Activated CD4-positive, alpha-beta T cell treated with anti-CD3 and anti-CD28 coated beads for 4 hours (primary cell): ENCODE measurements around the gene TIE1.

Experiments
- DNase-seq, 2 donors: peaks; one replicate each; pipeline ENCODE4 v3.0.0-alpha.2; 2020

Gene TIE1

DNA sequence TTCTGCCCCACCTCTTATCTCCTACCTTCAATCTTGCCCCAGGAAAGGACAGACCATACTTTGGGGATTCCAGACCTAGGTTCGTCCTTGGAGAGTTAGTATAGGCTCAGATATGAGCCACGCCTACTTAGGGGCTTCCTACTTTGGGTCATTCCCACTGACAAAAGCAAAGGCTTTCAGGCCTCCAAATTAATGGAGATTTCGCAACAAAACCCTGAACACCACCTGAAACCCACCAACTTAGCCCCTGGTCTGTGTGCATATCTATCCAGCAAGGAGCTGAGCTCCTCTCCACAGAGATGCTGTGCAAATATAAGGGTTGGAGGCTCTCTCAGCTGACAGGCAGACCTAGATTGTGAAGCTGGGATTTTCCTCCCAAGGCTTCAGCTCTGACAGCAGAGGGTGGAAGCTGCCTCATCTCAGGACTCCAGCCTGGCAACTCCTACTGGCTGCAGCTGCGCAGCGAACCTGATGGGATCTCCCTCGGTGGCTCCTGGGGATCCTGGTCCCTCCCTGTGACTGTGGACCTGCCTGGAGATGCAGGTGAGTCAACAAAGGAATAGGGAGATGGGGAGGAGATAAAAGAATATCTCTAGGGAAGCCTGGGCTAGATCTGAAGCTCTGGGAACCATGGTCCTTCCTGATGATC lies 38.9 kb downstream of the TIE1 start:
- no peak for DNase-seq

DNA sequence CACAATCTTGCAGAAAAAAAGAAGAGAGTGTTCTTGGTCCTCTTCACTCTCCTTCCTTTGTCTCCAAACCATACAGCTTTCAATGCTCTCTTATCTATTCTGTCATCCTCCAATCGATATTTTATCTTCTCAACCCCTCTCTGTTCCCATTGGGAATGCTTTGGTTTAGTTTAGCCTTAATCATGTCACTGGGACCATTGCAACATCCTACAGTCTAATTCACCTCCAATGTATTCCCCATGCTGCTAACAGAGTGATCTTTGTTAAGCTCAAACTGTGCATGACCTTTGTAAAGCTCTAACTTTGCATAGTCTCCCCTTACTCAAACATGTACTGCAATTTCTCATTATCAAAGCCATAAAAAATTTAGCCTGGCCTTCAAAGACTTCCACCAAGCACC lies 39.8 kb downstream of the TIE1 start:
- DNase-seq, result no peak

DNA sequence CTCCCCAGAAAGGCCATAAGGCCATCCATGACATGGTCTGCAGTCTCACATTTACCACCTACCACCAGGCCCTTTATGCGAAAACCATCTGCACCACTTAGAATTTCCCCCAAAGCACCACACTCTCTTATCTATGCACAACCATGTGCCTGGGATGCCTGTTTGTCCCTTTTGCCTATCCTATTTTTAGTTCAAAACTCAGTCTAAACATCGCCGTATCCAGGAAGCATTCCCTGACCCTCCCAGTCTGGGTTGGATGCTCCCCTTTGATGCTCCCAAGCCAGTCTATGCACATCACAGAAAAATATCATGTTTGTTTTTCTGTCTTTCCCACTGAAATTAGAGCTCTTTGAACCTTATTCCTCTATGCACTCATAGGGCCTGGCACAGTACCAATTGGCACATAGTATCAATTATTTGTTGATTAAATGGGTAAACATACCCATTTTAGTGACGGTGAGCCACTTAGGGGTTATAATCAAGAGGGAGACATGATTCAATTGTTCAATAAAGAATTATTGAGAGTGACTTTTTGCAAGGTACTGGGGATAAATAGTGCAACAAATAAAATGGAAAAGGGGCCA lies 43.6 kb downstream of the TIE1 start:
- no peak for DNase-seq

DNA sequence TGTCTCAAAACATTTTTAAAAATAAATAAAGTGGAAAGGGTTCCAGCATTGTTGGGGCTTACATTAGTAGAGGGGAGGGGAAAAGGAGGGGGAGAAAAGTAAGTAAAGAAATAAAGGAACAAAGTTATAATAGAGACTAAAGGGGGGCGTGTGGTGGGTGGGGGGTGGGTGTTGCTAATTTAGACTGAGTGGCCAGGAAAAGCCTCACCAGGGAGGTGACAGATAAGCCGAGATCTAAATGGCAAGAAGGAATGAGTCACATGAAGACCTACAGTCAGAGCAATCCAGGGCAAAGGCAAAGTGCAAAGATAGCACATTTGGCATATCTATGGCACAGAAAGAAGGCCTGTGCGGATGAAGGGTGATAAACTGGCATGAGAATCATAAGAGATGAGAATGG lies 44.3 kb downstream of the TIE1 start:
- no peak for DNase-seq

DNA sequence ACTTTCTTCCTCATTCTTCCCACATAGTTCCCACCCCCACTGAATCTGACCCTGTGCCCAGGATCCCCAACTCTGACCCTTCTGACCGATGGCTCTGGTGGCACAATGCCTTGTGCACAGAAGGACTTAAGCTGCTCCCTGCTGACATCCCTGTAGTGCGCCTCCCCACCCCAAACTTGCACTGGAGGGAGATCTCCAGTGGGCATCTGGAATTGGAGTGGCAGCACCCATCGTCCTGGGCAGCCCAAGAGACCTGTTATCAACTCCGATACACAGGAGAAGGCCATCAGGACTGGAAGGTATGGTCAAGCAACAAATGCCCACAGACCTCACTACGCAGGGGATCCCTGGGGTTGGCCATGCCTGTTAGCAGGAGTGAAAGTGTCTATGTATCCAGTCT lies 45.9 kb downstream of the TIE1 start:
- no peak for DNase-seq

DNA sequence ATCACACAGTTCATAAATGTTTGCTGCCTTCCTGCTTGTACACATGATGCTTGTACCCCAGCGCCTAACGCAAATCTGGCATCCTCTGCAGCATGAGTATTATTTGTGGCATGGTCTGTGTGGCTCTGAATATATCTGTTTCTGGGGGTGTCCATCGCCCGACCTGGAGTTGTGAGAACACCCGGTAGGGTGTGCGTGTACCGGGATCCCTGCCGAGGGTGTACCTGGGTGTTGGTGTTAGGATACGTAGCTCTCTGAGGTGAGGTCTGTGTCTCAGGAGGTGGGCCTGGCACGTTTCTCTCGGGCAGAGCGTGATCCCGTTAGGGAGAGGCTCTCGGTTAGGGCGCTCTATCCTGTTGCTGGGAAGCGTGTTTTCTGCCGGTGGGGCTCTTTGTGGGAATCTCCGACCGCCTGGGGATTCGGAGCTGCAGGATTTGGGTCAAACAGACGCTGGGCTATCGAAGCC lies 47.6 kb downstream of the TIE1 start:
- no peak for DNase-seq

DNA sequence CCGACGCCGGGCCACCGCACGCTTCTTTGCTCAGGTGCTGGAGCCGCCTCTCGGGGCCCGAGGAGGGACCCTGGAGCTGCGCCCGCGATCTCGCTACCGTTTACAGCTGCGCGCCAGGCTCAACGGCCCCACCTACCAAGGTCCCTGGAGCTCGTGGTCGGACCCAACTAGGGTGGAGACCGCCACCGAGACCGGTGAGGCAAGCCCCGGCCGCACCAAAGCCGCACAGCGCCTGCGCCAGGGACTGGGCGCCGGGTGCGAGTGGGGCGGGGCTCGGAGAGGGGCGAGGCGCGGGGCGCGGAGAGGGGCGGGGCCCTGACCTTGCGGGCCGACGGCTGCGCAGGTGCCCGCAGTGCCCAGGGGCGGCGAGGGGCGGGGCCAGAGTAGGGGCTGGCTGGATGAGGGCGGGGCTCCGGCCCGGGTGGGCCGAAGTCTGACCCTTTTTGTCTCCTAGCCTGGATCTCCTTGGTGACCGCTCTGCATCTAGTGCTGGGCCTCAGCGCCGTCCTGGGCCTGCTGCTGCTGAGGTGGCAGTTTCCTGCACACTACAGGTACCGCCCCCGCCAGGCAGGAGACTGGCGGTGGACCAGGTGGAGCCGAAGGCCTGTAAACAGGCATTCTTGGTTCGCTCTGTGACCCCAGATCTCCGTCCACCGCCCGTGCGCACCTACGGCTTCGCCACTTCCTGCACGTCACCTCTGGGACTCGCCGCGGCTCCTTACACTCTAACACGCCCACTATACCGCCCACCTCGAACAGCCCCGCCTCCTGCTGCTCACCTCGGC lies 48.2 kb downstream of the TIE1 start:
- DNase-seq, result peak; percentile 43 to 48

DNA sequence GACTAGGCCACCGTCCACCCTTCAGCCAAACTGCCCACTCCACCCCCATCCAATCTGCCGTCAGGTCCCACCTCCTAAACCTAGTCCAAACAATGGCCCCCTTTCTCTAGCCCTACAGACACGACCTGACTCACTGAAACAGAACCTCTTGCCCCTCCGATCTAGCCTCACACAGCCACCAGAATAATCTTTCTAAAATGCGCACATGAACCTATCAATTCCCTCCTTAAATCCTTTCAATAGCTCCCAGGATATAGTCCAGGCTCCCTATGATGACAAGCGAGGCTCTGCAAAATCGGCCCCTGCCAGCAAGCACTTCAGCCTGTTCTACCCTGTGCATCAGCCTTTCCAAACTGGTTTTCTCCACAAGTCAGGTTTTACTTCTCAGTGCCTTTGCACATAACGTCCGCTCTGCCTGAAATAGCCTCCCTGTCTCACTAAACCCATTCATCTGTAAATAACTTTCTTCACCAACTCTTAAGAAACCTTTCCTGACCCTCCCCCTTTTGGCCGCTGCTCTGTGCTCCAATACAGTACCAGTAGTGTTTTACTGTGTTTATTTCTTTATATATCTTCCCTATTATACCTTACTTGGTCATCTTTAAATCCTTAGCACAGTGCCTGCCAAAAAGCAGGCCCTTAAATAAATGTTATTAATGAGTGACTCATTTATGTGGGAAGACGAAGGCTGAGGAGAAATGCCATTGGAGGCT lies 49.0 kb downstream of the TIE1 start:
- no peak for DNase-seq

DNA sequence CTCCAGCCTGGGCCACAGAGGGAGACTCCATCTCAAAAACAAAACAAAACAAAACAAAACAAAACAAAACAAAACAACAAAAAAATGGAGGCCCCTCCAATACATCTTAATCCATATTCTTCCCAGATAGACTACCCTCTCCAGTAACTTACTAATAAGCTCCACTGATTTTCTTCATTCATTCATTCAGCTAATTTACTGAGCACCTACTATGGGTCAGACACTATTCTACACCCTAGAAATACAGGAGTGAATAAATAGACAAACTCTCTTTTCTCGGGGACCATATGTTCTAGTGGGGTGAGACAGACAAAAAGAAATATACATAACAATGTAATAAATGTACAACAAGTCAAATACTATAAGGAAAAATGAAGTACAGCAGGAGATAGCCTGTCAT lies 50.2 kb downstream of the TIE1 start:
- no peak for DNase-seq

DNA sequence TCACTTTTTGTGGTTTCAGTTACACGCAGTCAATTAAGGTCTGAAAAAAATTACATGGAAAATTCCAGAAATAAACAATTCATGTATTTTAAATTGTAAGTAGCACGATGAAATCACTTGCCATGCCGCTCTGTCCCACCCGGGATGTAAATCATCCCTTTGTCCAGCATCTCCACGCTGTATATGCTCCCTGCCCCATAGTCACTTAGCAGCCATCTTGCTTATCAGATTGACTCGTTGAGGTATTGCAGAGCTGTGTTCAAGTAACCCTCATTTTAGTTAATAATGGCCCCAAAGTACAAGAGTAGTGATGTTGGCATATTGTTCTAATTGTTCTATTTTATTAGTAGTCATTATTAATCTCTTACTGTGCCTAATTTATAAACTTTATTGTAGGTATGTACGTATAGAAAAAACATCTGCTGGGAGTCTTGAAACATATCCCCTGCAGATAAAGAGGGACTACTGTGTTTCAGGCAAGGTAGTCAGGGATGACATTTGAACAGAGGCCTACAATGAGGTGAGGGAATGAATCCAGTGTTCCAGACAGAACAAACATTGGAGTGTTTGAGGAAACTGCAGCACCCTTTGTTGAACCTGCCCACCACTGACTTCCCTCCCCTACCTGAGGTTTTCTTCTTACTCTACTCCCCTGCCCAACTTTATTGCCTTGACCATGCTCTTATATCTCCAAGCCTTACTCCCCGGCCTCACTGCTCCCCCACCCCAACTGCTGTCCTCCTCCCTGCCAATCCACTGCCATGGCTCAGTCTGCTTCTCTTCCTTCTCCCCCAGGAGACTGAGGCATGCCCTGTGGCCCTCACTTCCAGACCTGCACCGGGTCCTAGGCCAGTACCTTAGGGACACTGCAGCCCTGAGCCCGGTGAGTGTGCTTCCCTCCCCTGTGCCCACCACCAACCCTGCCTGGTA lies 50.9 kb downstream of the TIE1 start:
- DNase-seq, result no peak

DNA sequence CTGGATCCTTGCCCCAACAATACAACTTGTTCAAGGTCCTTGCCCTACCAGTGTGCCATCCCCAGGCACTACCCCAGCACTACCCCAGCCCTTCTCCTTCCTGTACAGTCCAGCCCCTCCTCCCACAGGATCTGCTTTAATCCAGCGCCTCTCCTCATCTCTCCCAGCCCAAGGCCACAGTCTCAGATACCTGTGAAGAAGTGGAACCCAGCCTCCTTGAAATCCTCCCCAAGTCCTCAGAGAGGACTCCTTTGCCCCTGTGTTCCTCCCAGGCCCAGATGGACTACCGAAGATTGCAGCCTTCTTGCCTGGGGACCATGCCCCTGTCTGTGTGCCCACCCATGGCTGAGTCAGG lies 51.5 kb downstream of the TIE1 start:
- no peak for DNase-seq

DNA sequence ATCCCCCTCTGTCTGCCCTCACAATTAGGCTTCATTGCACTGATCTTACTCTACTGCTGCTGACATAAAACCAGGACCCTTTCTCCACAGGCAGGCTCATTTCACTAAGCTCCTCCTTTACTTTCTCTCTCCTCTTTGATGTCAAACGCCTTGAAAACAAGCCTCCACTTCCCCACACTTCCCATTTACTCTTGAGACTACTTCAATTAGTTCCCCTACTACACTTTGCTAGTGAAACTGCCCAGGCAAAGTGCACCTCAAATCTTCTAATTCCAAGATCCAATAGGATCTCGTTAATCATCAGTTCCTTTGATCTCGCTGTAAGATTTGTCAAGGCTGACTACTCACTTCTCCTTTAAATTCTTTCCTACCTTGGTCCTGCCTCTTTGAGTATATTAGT lies 52.1 kb downstream of the TIE1 start:
- no peak for DNase-seq

DNA sequence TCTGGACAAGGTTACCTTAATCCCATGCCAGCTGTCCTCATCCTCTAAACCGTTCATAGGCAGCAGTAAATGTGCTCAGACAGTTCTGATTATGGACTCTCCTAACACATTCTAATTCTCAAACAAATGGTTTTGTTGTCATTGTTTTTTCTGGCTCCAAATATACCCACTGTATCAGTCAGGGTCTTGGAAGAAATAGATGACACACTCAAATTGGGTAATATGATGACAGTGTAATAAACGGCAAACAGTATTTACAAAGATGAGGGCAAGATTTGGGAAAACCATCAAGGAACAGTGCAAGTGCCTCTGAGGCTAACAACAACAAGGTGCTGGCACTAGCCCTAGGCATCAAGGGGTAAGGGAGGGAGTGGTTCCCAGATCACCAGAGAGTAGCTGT lies 53.7 kb downstream of the TIE1 start:
- no peak for DNase-seq

DNA sequence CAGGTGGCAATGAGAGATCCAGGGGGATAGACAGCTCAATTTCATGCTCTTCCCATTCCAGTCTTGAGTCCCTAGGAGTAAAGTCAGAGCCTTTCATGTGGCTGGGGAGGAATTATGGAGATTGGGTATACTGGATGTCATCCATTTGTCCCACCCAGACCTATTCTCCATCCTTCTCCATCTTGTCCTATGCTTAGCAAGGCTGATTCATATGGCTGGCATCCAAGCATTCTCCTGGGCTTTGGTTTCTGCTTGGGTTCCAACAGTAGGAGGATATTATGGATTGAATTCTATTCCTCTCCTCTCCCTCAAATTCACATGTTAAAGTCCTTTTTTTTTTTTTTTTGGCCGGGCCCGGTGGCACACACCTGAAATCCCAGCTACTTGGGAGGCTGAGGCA lies 54.2 kb downstream of the TIE1 start:
- DNase-seq, result no peak

DNA sequence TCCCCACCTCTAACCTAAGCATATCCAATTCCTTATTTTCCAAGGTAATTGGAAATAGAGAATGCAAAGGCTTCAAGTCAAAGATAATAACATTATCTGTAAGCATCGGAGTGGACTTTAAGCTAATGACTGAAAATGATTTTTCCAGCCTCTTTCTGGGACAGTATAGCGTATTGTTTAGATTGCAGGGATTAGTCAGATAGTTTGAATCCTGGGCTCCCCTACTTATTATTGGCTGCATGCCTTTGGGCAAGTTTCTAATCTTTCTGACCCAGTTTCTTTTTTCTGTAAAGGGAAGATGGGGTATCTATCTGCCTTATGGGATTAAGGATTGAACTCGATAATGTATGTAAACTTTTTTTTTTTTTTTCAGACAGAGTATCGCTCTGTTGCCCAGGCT lies 56.5 kb downstream of the TIE1 start:
- DNase-seq, result no peak

DNA sequence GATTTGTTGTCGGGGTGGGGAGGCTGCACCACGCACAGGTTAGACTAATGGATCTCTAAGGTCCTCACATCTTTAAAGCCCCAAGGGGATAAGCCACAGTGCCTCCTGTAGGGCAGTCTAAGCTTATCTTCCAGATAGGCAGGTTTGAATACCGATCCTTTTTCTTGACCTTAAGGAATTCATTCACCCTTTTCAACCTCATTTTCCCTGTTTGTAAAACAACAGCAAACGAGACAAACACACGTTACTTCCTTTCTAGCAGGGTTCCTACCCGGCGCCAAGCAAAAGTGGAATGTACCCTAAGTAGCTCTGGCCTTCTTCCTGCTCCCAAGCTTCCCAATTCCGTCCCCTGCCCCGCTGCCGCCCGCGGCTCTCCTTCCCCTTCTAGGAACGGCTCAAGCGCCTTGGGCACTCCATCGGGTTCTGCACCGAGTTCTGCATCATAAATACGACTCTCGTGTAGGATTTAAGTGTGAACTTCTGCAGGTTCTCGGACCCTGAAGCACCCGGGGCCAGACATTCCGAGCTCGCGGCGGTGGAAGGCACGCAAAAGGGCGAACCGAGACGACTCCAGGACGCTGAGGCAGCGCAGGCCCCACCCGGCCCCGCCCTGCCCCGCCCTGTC lies 57.5 kb downstream of the TIE1 start:
- peak in 1 of 2 donors; percentile 11 for DNase-seq

DNA sequence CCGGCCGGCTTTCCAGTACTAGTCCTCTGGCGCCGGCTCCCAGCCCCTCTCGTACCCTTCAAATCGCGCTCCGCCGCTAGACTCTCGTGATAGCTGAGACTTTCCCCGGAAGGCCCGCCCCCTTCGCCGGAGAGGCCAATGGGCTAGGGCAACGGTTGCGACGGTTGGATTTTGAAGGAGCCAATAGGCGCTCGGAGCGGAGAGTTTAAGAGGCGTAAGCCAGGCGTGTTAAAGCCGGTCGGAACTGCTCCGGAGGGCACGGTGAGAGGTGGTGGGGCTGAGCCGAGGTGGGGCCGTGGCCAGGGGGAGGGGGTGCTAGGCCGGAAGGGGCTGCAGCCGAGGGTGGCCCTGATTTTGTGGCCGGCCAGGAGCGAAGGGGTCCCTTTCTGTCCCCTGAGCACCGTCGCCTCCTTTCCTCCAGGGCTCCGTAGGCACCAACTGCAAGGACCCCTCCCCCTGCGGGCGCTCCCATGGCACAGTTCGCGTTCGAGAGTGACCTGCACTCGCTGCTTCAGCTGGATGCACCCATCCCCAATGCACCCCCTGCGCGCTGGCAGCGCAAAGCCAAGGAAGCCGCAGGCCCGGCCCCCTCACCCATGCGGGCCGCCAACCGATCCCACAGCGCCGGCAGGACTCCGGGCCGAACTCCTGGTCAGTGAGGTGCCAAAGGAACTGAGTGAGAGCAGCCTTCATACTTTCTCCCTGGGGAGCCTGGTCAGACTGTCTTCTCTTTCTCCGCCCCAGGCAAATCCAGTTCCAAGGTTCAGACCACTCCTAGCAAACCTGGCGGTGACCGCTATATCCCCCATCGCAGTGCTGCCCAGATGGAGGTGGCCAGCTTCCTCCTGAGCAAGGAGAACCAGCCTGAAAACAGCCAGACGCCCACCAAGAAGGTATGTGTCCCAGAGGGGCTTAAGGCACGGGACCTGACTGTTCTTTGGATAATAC lies 58.2 kb downstream of the TIE1 start, which contains the start of gene CDC20:
Gene CDC20 (plus strand): TSS at position 236 of the 948 bp plus-strand sequence. CDS start 235 bp downstream, at position 471.
- peak; percentile 96 to 98 for DNase-seq

DNA sequence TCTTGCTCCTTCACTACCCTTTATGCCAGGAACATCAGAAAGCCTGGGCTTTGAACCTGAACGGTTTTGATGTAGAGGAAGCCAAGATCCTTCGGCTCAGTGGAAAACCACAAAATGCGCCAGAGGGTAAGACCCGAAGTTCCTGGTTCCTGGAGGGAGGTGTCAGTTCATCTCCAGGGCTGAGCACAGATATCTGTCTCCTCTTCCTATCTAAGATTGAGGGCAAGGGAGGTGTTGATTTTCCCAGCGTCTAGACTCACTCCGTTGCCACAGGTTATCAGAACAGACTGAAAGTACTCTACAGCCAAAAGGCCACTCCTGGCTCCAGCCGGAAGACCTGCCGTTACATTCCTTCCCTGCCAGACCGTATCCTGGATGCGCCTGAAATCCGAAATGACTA lies 58.9 kb downstream of the TIE1 start:
- DNase-seq, result no peak

DNA sequence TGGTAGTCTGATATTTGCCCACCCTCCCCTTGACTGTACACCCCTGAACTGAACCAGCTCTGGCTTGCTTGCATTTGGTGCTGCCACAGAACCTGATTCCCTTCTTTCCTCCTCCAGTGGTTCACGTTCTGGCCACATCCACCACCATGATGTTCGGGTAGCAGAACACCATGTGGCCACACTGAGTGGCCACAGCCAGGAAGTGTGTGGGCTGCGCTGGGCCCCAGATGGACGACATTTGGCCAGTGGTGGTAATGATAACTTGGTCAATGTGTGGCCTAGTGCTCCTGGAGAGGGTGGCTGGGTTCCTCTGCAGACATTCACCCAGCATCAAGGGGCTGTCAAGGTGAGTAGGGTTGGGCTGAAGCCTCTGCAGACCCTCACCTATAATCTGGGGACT lies 59.8 kb downstream of the TIE1 start:
- no peak for DNase-seq

DNA sequence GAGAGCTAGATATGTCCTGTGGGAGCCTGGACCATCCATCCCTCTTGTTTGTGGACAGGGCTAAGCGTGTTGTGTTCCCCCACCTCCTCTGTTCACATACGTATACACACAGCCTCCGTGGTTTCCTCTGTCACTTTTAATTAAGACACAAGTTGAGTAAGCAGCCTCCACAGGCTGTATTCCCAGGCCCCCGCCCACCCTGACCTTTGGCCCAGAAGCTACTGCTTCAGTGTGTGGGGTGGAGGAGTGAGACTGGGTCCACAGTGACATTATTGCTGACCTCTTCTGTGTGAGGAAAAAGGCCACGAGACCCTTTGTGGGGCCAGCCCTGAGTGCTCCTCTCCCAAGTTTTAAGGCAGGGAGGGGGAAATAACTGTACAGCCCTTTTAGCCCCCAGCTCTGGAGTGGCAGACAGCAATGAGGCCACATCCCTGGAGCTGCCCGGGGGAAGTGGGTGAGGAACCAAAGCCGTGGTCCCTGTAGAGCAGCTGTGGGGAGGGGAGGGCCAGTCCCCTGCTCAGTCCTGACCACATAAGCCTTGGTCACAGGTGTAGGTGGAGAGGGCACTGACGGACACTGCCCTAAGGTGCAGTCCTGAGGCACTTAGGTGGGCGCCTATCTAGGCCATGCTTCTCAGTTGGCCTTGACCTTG lies 62.6 kb downstream of the TIE1 start:
- DNase-seq, result no peak
